T-helper 9 cell (primary cell): ENCODE data around the gene PTPRN2.

ENCODE experiments used
- DNase-seq: peaks from one replicate; pipeline ENCODE4 v3.0.0-alpha.2; 2020

PTPRN2 gene

GRCh38 chr7:158075633-158076001 is 512.0 kb downstream of the PTPRN2 start:
- DNase-seq = no peak

- DNase-seq = no peak
Observed at GRCh38 chr7:158074896-158075632, 512.6 kb downstream of the PTPRN2 start.

- DNase-seq = no peak
Observed at GRCh38 chr7:158073845-158074840, 513.5 kb downstream of the PTPRN2 start.

GRCh38 chr7:158072991-158073730 is 514.5 kb downstream of the PTPRN2 start:
- no peak for DNase-seq

GRCh38 chr7:158070222-158070920 is 517.3 kb downstream of the PTPRN2 start:
- no peak for DNase-seq

- no peak for DNase-seq
Observed at GRCh38 chr7:158068853-158069252, 518.8 kb downstream of the PTPRN2 start.

- DNase-seq = no peak
Observed at GRCh38 chr7:158067931-158068482, 519.6 kb downstream of the PTPRN2 start.

- DNase-seq = no peak
Observed at GRCh38 chr7:158067219-158067930, 520.2 kb downstream of the PTPRN2 start.

GRCh38 chr7:158066085-158066484 is 521.5 kb downstream of the PTPRN2 start:
- no peak for DNase-seq

- DNase-seq = no peak
Observed at GRCh38 chr7:158065340-158065739, 522.3 kb downstream of the PTPRN2 start.

- DNase-seq = no peak
Observed at GRCh38 chr7:158064631-158065030, 523.0 kb downstream of the PTPRN2 start.

GRCh38 chr7:158063850-158064610 is 523.6 kb downstream of the PTPRN2 start:
- no peak for DNase-seq

GRCh38 chr7:158062661-158063060 is 525.0 kb downstream of the PTPRN2 start:
- DNase-seq = no peak

- no peak for DNase-seq
Observed at GRCh38 chr7:158061884-158062656, 525.6 kb downstream of the PTPRN2 start.

GRCh38 chr7:158061026-158061630 is 526.5 kb downstream of the PTPRN2 start:
- no peak for DNase-seq

- no peak for DNase-seq
Observed at GRCh38 chr7:158060216-158060615, 527.4 kb downstream of the PTPRN2 start.

GRCh38 chr7:158057446-158057845 is 530.2 kb downstream of the PTPRN2 start:
- no peak for DNase-seq

GRCh38 chr7:158056761-158057160 is 530.9 kb downstream of the PTPRN2 start:
- DNase-seq = no peak
